Neural crest cell (in vitro differentiated cells): Measurements from ENCODE around the gene TMOD3. TPM values are rescaled to one million over a fixed set of nuclear protein-coding genes. Genes with fewer than 3 reads are reported as not detected.

Experiments used
- DNase-seq: peaks from one replicate; pipeline ENCODE4 v3.0.0; 2021; ENCODE audit warnings: low read depth, mixed read lengths, low spot score
- H3K27ac Mint-ChIP-seq: one replicate; pipeline ENCODE4 v1.8.0; 2021; ENCODE audit warnings: mild to moderate bottlenecking, mixed read lengths; ENCODE audit not compliant: unreplicated experiment
- H3K27me3 Mint-ChIP-seq: 2 replicates; pipeline ENCODE4 v1.8.0; 2021; ENCODE audit warnings: low read depth, mild to moderate bottlenecking, mixed read lengths
- H3K36me3 Mint-ChIP-seq: 2 replicates; pipeline ENCODE4 v1.8.0; 2021; ENCODE audit warnings: low read depth, mild to moderate bottlenecking, mixed read lengths
- H3K4me1 Mint-ChIP-seq: 2 replicates; pipeline ENCODE4 v1.8.0; 2021; ENCODE audit warnings: mixed read lengths
- H3K4me3 Mint-ChIP-seq: one replicate; pipeline ENCODE4 v1.8.0; 2021; ENCODE audit warnings: mild to moderate bottlenecking, mixed read lengths
- H3K9me3 Mint-ChIP-seq: 2 replicates; pipeline ENCODE4 v1.8.0; 2021; ENCODE audit warnings: mixed read lengths
- total RNA-seq: library from RNA; stranded (reverse); gene quantifications from 2 replicates; pipeline ENCODE4 v1.2.1, GENCODE V29; 2021
- TF ChIP-seq, protein P1 (sequence below): fragments of 200-600 bp; sonication (generic); conservative IDR thresholded peaks from 2 replicates; pipeline ENCODE4 v1.5.0; 2021; ENCODE audit warnings: antibody characterized with exemption, mild to moderate bottlenecking

The TMOD3 gene
- total RNA-seq, 1 donor from 2014 or later: 29.3 TPM

DNA sequence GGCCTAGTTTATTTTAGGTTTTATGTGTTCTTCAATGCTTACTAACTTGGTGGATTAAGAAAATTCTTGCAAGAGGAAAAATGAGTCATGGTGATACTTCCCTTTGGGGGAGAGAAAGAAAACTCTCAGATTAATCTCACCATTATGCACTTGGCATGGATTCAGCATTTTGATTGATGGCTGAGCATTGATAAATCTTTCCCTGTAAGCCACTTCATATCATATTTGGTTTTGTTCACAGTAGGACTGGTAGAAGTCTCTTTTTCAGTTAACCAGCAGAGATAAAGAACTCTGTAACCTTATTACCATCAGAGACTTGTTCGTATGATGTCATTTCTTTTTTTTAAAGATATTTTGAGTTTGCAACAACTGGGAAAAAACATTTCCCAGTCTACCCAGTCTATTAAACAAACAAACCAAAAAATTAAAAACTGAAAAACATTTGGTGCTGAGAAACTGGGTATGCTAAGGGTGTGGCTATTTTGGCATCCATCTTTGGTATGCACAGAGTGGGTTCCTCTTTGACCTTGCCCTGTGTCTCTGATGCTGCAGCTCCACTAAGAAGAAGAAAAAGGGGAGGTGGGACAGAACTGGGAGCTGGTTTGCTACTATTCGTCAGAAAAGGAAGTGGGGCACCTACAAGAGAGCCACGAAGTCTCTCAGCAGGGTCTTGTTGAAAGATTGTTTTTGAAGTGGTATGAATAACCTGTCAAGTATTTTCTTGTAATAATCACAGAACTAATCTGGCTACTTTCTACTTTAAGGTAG lies 17.2 kb downstream of the TMOD3 start:
- Mint-ChIP-seq H3K4me3 (no peak overlapping the region), H3K4me1 (peaks cover 14% of the 10 kb centered on the region), H3K9me3 (no peaks in the 10 kb centered on the region), H3K27ac (no peak overlapping the region), H3K36me3 (no peaks in the 10 kb centered on the region), H3K27me3 (no peaks in the 10 kb centered on the region)
- no peak for DNase-seq
- TF ChIP-seq, protein P1, sequence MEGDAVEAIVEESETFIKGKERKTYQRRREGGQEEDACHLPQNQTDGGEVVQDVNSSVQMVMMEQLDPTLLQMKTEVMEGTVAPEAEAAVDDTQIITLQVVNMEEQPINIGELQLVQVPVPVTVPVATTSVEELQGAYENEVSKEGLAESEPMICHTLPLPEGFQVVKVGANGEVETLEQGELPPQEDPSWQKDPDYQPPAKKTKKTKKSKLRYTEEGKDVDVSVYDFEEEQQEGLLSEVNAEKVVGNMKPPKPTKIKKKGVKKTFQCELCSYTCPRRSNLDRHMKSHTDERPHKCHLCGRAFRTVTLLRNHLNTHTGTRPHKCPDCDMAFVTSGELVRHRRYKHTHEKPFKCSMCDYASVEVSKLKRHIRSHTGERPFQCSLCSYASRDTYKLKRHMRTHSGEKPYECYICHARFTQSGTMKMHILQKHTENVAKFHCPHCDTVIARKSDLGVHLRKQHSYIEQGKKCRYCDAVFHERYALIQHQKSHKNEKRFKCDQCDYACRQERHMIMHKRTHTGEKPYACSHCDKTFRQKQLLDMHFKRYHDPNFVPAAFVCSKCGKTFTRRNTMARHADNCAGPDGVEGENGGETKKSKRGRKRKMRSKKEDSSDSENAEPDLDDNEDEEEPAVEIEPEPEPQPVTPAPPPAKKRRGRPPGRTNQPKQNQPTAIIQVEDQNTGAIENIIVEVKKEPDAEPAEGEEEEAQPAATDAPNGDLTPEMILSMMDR: no peak

DNA sequence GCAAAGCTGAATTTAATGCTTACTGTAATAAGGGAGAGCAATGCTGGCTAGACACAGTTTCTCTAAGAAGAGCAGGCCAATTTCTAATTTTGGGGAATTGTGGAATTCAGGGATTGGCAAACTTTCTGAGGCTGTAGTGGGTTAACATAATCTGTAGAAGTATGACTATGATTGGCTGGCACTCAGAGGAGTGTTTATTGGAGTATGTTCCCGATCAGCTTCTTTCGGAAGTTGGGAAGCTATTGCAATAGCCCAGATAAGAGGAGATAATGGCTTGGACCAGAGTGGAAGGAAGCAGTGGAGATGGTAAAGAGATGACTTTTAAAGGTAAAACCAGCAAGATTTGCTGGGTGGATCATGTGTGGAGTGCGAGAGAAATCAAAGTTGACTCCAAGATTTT lies 19.4 kb downstream of the TMOD3 start:
- no peak overlapping the region for H3K4me3 Mint-ChIP-seq
- H3K27me3 Mint-ChIP-seq: no peaks in the 10 kb centered on the region
- TF ChIP-seq, protein P1: no peak
- H3K9me3 Mint-ChIP-seq: no peaks in the 10 kb centered on the region
- no peaks in the 10 kb centered on the region for H3K36me3 Mint-ChIP-seq
- no peak for DNase-seq
- H3K4me1 Mint-ChIP-seq: peaks cover 8% of the 10 kb centered on the region
- no peak overlapping the region for H3K27ac Mint-ChIP-seq

DNA sequence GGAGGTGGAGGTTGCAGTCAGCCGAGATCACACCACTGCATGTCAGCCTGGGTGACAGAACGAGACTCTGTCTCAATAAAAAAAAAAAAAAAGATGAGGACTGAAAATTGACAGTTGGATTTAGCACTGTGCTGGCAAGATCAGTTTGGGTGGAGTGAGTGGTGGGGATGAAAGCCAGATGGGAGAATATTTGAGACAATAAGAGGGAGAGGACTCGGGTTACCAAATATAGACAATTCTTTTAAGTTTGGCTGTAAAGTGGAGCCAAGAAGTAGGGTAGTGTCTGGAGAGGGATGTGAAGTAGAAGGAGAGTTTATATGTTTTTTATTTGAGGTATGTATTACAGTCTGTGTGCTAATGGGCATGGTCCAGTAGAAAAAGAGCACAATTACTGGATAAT lies 20.4 kb downstream of the TMOD3 start:
- Mint-ChIP-seq H3K9me3 (no peaks in the 10 kb centered on the region), H3K36me3 (no peaks in the 10 kb centered on the region), H3K27ac (no peak overlapping the region), H3K4me3 (no peak overlapping the region), H3K27me3 (no peaks in the 10 kb centered on the region), H3K4me1 (peaks cover 8% of the 10 kb centered on the region)
- TF ChIP-seq, protein P1: no peak
- DNase-seq: no peak

DNA sequence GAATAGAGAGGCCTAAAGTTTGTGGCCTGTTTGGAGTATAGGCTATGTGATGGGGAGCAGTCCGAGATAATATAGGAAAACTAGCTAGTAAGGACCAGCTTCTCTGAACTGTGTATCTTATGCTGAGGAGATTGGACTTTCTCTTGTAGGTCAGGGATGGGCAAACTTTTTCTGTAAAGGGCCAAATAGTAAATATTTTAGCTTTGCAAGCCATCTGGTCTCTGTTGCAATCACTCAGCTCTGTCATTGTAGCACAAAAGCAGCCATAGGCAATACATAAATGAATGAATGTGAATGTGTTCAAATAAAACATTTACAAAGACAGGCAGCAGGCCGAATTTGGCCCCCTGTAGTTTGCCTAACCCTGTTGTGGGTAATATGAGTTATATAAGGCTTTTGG lies 24.5 kb downstream of the TMOD3 start:
- no peak overlapping the region for H3K27ac Mint-ChIP-seq
- H3K9me3 Mint-ChIP-seq: no peaks in the 10 kb centered on the region
- H3K4me1 Mint-ChIP-seq: no peaks in the 10 kb centered on the region
- TF ChIP-seq, protein P1: no peak
- no peak overlapping the region for H3K4me3 Mint-ChIP-seq
- no peak for DNase-seq
- no peaks in the 10 kb centered on the region for H3K27me3 Mint-ChIP-seq
- no peaks in the 10 kb centered on the region for H3K36me3 Mint-ChIP-seq

DNA sequence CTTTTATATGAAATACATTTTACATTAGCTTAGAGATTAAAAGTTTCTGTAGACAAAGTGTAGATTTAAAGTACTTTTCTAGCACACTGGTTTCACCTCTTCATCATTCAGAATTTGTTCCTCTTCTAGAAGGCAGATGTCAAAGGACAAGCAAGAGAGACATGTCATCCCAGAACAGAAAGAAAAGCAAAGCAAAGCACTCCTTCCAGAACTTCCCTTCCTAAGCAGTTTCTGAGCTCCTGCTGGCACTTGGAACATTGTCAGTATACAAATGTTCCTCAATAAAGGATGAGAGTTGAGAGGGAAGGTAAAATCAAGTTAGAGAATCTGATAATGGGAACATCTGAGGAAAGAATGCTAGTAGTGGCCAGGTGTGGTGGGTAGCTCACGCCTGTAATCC lies 26.2 kb downstream of the TMOD3 start:
- Mint-ChIP-seq H3K27me3 (no peaks in the 10 kb centered on the region), H3K36me3 (peaks cover 3% of the 10 kb centered on the region), H3K4me3 (no peak overlapping the region), H3K27ac (no peak overlapping the region), H3K9me3 (peaks cover 3% of the 10 kb centered on the region), H3K4me1 (no peaks in the 10 kb centered on the region)
- DNase-seq: no peak
- TF ChIP-seq, protein P1: no peak
